Mesenchymal stem cell (in vitro differentiated cells and primary cell): ENCODE results near the gene SORBS2.

Experiments used
- DNase-seq: peaks from one replicate; pipeline ENCODE4 v3.0.0-alpha.2; 2013
- H2AFZ ChIP-seq: one replicate; pipeline ENCODE4 v1.6.1; 2013; ENCODE audit warnings: low read depth, mild to moderate bottlenecking, control low read depth, inconsistent platforms, low read length, moderate library complexity
- H2AK5ac ChIP-seq: 2 replicates; pipeline ENCODE4 v1.6.1; 2013; ENCODE audit warnings: low read length, moderate library complexity, mild to moderate bottlenecking, inconsistent platforms; ENCODE audit not compliant: severe bottlenecking
- H2BK120ac ChIP-seq: one replicate; pipeline ENCODE4 v1.6.1; 2013; ENCODE audit warnings: low read depth, mild to moderate bottlenecking, inconsistent platforms, low read length, moderate library complexity
- H2BK12ac ChIP-seq, 2 experiments: one replicate each; pipeline ENCODE4 v1.6.1; 2013; ENCODE audit warnings: inconsistent platforms in 2 of 2, low read length in 2 of 2, mild to moderate bottlenecking in 2 of 2, moderate library complexity in 2 of 2, control low read depth in 1 of 2
- H2BK15ac ChIP-seq: one replicate; pipeline ENCODE4 v1.6.1; 2013; ENCODE audit warnings: mild to moderate bottlenecking, low read depth, inconsistent platforms; ENCODE audit not compliant: poor library complexity, severe bottlenecking
- H2BK5ac ChIP-seq: 2 replicates; pipeline ENCODE4 v1.6.1; 2013; ENCODE audit warnings: low read depth, mild to moderate bottlenecking, low read length, control low read depth, inconsistent platforms; ENCODE audit not compliant: poor library complexity, severe bottlenecking
- H3K14ac ChIP-seq, 2 experiments: one replicate each; pipeline ENCODE4 v1.6.1; 2013; ENCODE audit warnings: inconsistent platforms in 2 of 2, low read length in 2 of 2, control low read depth in 1 of 2, mild to moderate bottlenecking in 1 of 2, moderate library complexity in 1 of 2
- H3K18ac ChIP-seq, 2 experiments: one replicate each; pipeline ENCODE4 v1.6.1; 2013; ENCODE audit warnings: inconsistent platforms in 2 of 2, low read length in 2 of 2, control low read depth in 1 of 2, low read depth in 1 of 2, mild to moderate bottlenecking in 1 of 2
- H3K23ac ChIP-seq, 2 experiments: one replicate each; pipeline ENCODE4 v1.6.1; 2013; ENCODE audit warnings: inconsistent platforms in 2 of 2, low read length in 2 of 2, mild to moderate bottlenecking in 2 of 2, moderate library complexity in 2 of 2, control low read depth in 1 of 2
- H3K27ac ChIP-seq: 2 replicates; pipeline ENCODE4 v1.5.1; 2013; ENCODE audit warnings: mild to moderate bottlenecking, moderate library complexity, low read length, control low read depth, inconsistent platforms; ENCODE audit not compliant: poor library complexity, severe bottlenecking
- H3K27me3 ChIP-seq, 2 experiments: 2 replicates each; pipeline versions ENCODE4 v1.6.1 to v1.7.0; 2013; ENCODE audit warnings: low read length in 2 of 2, mild to moderate bottlenecking in 2 of 2, moderate library complexity in 2 of 2, control low read depth in 1 of 2, inconsistent platforms in 1 of 2; ENCODE audit not compliant: control insufficient read depth in 1 of 2, insufficient read depth in 1 of 2
- H3K36me3 ChIP-seq, 2 experiments: 2 replicates each; pipeline versions ENCODE4 v1.6.1 to v1.7.0; 2013; ENCODE audit warnings: low read length in 2 of 2, control low read depth in 1 of 2, inconsistent platforms in 1 of 2, low read depth in 1 of 2, mild to moderate bottlenecking in 1 of 2; ENCODE audit not compliant: insufficient read depth in 2 of 2, control insufficient read depth in 1 of 2
- H3K4ac ChIP-seq, 2 experiments: one replicate each; pipeline ENCODE4 v1.6.1; 2013; ENCODE audit warnings: inconsistent platforms in 2 of 2, low read length in 2 of 2, mild to moderate bottlenecking in 2 of 2, moderate library complexity in 2 of 2, control low read depth in 1 of 2, low read depth in 1 of 2
- H3K4me1 ChIP-seq: 2 replicates; pipeline ENCODE4 v1.6.1; 2013; ENCODE audit warnings: low read depth, low read length, control low read depth; ENCODE audit not compliant: control insufficient read depth, insufficient read depth
- H3K4me2 ChIP-seq: 2 replicates; pipeline ENCODE4 v1.6.1; 2013; ENCODE audit warnings: low read length, mild to moderate bottlenecking, inconsistent platforms; ENCODE audit not compliant: poor library complexity, severe bottlenecking
- H3K4me3 ChIP-seq, 2 experiments: 2 replicates each; pipeline versions ENCODE4 v1.5.1 to v1.7.0; 2013; ENCODE audit warnings: low read length in 2 of 2, mild to moderate bottlenecking in 2 of 2, control low read depth in 1 of 2, low read depth in 1 of 2; ENCODE audit not compliant: insufficient read depth in 1 of 2
- H3K79me1 ChIP-seq: replicated peaks from 2 replicates; pipeline ENCODE4 v1.6.1; 2013; ENCODE audit warnings: mild to moderate bottlenecking, control low read depth, low read length, inconsistent platforms; ENCODE audit not compliant: poor library complexity, severe bottlenecking
- H3K9ac ChIP-seq: 2 replicates; pipeline ENCODE4 v1.7.0; 2013; ENCODE audit warnings: mild to moderate bottlenecking, low read length, moderate library complexity
- H3K9me3 ChIP-seq: 2 replicates; pipeline ENCODE4 v1.7.0; 2013; ENCODE audit warnings: mild to moderate bottlenecking, low read length; ENCODE audit not compliant: control insufficient read depth
- H4K8ac ChIP-seq: one replicate; pipeline ENCODE4 v1.6.1; 2013; ENCODE audit warnings: inconsistent platforms, mild to moderate bottlenecking, low read length, moderate library complexity
- H4K91ac ChIP-seq: one replicate; pipeline ENCODE4 v1.6.1; 2013; ENCODE audit warnings: mild to moderate bottlenecking, low read length, inconsistent platforms
- WGBS: methylation state at CpG from one replicate; pipeline ENCODE4 v1.1.7; 2013; ENCODE audit warnings: mixed read lengths; 5-methylcytosine and 5-hydroxymethylcytosine counted together

The SORBS2 gene

DNA sequence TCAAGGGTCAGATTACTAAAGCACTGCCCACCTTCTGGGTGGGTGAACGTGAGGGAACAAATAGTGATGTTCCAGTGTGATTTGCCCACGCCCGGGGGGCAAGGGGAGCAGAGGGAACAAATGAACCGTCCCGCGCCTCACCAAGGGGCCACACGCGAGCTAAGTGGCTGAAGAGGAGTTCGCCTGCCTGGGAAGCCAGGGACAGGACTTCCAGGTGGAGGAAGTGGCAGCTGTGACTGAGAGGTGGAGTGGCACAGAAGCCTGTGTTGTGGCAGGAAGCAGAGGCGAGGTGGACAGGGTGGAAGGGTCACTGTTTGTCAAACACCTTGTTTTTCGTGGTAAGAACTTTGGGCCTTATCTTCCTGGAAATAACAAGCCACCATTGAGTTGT lies 9.0 kb upstream of the SORBS2 start:
- Histone ChIP-seq H3K23ac (no peak overlapping the region), H3K18ac (peak overlapping the region in 1 of 2 experiments; percentile 14), H2BK15ac (no peak overlapping the region), H3K27me3 (no peaks in the 10 kb centered on the region), H2AK5ac (no peak overlapping the region), H2AFZ (no peak overlapping the region), H3K4me2 (no peak overlapping the region), H3K9me3 (no peaks in the 10 kb centered on the region), H3K4ac (no peak overlapping the region), H3K14ac (no peak overlapping the region), H4K91ac (no peak overlapping the region), H3K9ac (no peak overlapping the region), H3K4me3 (no peak overlapping the region), H4K8ac (no peak overlapping the region), H3K36me3 (no peaks in the 10 kb centered on the region), H2BK120ac (no peak overlapping the region), H3K27ac (no peak overlapping the region), H3K79me1 (no peaks in the 10 kb centered on the region), H3K4me1 (no peaks in the 10 kb centered on the region), H2BK5ac (no peak overlapping the region), H2BK12ac (no peak overlapping the region)
- 89% methylated on average over 11 of the region's 11 CpGs for WGBS
- no peak for DNase-seq

DNA sequence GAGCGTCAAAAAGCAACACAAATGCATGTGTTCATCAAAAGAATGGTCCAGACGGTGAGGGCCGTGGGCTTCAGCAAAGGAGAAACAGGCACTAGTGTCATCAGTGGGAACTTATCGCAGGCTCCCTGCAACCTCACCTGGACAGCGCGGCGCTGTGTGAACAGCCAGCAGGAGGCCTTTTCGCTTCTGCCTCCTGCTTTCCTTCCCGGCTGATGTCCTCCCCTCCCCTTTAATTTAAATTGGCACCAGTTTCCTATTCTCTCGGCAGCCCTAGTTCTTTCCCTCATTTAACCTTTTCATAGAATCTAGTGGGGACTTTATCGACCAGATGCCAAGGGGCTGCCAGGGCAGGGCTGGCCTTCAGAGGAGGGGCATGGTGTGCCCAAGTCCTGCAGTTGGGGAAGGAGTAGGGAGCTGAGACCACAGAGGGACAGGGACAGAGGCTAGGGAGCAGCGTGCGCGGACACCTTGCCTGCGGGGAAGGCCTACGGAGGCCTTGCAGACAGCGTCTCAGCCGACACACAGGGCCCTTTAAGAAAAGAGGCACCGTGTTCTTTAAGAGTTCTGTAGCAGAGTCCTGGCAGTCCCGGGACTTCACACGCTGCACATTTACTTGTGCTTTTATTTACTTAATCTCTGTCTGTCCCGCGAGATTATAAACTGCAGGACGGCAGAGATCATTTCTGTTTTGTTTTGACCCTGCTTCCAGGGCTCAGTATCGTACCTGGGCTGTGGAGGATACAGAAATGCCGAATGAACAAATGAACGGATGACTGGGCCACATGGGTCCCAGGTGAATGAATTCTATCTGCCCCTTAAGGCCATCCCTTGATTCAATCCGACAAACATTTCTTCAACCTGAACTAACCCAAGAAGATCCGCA lies 8.4 kb upstream of the SORBS2 start:
- Histone ChIP-seq H3K4me3 (no peak overlapping the region), H2AFZ (peak overlapping the region; percentile 30), H2BK120ac (no peak overlapping the region), H3K79me1 (no peaks in the 10 kb centered on the region), H3K14ac (no peak overlapping the region), H3K36me3 (no peaks in the 10 kb centered on the region), H2BK12ac (no peak overlapping the region), H4K91ac (no peak overlapping the region), H2AK5ac (no peak overlapping the region), H3K9ac (no peak overlapping the region), H3K9me3 (no peaks in the 10 kb centered on the region), H3K4me1 (no peaks in the 10 kb centered on the region), H3K18ac (peak overlapping the region; percentile 14 to 81), H4K8ac (peak overlapping the region; percentile 29), H3K27ac (no peak overlapping the region), H2BK5ac (no peak overlapping the region), H3K23ac (no peak overlapping the region), H3K4ac (no peak overlapping the region), H3K4me2 (no peak overlapping the region), H2BK15ac (peak overlapping the region; percentile 0), H3K27me3 (no peaks in the 10 kb centered on the region)
- WGBS: 70% methylated on average over 29 of the region's 29 CpGs
- DNase-seq: no peak

DNA sequence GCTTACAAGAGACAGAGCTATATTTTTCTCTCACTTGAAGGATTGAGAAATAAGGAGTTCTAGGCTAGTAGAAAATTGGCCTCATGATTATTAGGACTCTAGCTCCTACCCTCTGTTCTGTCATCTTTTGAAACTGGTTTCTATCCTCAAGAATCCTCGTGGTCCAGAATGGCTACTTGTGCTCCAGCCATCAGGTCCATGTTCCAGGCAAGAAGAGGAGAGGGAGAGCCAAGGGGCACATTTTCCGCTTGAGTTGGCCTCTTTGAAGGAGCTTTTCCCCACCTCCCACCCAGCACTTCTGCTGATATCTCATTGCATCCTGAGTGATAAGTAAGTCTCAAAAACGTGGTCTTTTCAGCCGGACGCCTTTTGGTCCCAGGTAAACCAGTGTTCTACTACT lies 7.2 kb upstream of the SORBS2 start:
- Histone ChIP-seq H3K23ac (no peak overlapping the region), H3K4me1 (no peaks in the 10 kb centered on the region), H3K18ac (no peak overlapping the region), H3K9ac (no peak overlapping the region), H3K27me3 (no peaks in the 10 kb centered on the region), H3K79me1 (no peaks in the 10 kb centered on the region), H4K91ac (no peak overlapping the region), H2AK5ac (no peak overlapping the region), H3K14ac (no peak overlapping the region), H3K9me3 (no peaks in the 10 kb centered on the region), H3K4me3 (no peak overlapping the region), H2BK5ac (no peak overlapping the region), H2AFZ (no peak overlapping the region), H3K4ac (no peak overlapping the region), H2BK120ac (no peak overlapping the region), H3K36me3 (no peaks in the 10 kb centered on the region), H4K8ac (no peak overlapping the region), H3K27ac (no peak overlapping the region), H3K4me2 (no peak overlapping the region), H2BK15ac (no peak overlapping the region), H2BK12ac (no peak overlapping the region)
- DNase-seq: no peak
- 91% methylated on average over 4 of the region's 5 CpGs for WGBS

DNA sequence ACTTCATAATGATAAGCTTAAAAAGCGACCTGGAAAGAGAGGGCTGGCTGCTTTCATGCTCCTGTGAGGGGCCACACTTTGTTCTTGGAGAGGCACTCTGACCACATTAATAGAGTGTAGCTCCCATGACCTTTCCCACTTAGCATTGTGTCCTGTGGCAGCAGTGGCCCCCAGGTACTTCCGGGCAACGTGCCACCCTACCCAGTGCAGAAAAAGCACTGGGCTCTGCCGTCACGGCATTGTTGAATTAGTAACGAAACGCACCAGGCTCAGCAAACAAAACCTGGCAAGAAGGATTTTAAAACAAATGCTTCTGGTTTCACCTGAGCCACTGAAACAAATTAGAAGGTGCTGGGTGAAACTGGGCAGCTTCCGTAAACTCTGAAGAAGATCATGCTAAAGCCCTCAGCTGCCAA lies 5.4 kb upstream of the SORBS2 start:
- Histone ChIP-seq H3K36me3 (no peaks in the 10 kb centered on the region), H2AFZ (no peak overlapping the region), H2BK5ac (no peak overlapping the region), H3K79me1 (no peaks in the 10 kb centered on the region), H3K4me1 (no peaks in the 10 kb centered on the region), H2BK12ac (no peak overlapping the region), H3K27ac (no peak overlapping the region), H3K4me2 (no peak overlapping the region), H2AK5ac (no peak overlapping the region), H3K4ac (no peak overlapping the region), H2BK120ac (no peak overlapping the region), H3K4me3 (no peak overlapping the region), H2BK15ac (no peak overlapping the region), H4K91ac (no peak overlapping the region), H3K23ac (no peak overlapping the region), H3K14ac (peak overlapping the region in 1 of 2 experiments; percentile 79), H4K8ac (no peak overlapping the region), H3K9me3 (no peaks in the 10 kb centered on the region), H3K18ac (no peak overlapping the region), H3K9ac (no peak overlapping the region), H3K27me3 (no peaks in the 10 kb centered on the region)
- no peak for DNase-seq
- WGBS: 91% methylated on average over 8 of the region's 8 CpGs
